ENCODE data around the gene ACVR1B.

DNA sequence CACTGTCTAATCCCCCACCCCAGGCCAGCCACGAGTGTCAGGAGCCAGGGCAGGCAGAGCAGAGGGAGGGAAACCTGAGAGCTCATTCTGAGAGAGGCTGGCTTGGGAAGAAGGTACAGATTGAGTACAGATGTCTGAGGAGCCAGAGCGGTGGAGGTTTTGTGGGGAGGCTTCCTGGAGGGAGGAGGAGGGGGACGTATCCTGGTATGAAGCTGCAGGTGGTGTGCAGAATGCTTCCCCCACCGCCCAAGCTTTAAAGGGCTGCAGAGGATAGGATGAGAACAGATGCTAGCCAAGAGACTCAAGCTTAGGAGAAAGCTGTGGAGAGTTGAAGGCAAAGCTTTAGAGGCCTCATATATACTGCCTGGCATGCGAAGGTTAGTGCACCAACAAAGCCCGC, 52.1 kb downstream of the ACVR1B start:
- TF ChIP-seq, protein P1, sequence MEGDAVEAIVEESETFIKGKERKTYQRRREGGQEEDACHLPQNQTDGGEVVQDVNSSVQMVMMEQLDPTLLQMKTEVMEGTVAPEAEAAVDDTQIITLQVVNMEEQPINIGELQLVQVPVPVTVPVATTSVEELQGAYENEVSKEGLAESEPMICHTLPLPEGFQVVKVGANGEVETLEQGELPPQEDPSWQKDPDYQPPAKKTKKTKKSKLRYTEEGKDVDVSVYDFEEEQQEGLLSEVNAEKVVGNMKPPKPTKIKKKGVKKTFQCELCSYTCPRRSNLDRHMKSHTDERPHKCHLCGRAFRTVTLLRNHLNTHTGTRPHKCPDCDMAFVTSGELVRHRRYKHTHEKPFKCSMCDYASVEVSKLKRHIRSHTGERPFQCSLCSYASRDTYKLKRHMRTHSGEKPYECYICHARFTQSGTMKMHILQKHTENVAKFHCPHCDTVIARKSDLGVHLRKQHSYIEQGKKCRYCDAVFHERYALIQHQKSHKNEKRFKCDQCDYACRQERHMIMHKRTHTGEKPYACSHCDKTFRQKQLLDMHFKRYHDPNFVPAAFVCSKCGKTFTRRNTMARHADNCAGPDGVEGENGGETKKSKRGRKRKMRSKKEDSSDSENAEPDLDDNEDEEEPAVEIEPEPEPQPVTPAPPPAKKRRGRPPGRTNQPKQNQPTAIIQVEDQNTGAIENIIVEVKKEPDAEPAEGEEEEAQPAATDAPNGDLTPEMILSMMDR (IDR thresholded peaks at IDR 0.05), result no peak
- no peak for TF ChIP-seq POLR2A (IDR thresholded peaks at IDR 0.05)
